ENCODE measurements around the gene KREMEN1. TPM values are rescaled to one million over a fixed set of nuclear protein-coding genes. Genes with fewer than 3 reads are reported as not detected.

The KREMEN1 gene
- total and polyA plus RNA-seq, 2 of the 4 experiments (the other 2 are of a cell fraction) = 2.9 to 4.6 TPM

DNA sequence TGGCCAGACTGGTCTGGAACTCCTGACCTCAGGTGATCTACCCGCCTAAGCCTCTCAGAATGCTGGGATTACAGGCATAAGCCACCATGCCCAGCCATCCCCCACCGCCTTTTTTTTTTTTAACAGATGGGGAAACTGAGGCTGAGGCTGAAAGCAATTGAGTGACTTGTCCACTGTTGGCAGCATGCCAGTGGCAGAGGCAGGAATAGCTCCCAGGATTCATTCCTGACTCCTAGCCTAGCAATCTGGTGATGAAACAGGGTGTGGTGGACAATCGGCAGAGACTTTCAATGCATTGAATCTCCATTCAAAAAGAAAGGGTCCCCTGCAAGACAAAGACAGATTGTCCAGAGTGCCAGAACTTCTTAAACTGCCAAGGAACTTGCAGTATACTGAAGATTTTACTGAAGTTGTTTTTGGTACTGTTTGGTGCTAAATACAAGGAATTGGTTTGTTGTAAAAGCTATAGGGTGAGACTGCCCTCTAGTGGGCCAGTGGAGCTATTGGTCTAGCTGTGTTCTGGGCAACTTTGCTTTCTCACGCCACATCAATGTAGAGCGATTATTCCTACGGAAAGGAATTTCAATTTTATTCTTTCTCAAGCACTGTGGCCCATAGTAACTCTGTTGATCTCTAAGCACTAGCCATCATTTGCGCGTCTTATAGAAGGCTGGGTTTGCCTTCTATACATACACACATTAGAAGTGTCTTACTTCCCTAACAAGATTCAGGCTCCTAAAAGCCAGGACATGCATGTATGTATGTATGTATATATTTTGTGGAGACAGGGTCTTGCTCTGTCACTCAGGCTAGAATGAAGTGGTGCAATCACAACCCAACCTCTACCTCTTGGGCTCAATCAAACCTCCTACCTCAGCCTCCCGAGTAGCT lies 32.2 kb upstream of the KREMEN1 start:
- H3K27me3 ChIP-seq (ENCODE audit: control insufficient read depth, insufficient read depth, low read length) = no peaks in the 10 kb centered on the region
- H3K4ac ChIP-seq (ENCODE audit: low read depth, low read length) = peak overlapping the region; percentile 0; the same call in 1 of the 2 replicates
- H4K5ac ChIP-seq (ENCODE audit: low read depth, low read length) = no peak overlapping the region
- H3K9me3 ChIP-seq (ENCODE audit: control insufficient read depth, insufficient read depth, low read length) = no peaks in the 10 kb centered on the region
- in situ Hi-C loops (cut with MboI; ENCODE audit: low sequenced_read_pairs) (loop anchor here (10.0 kb wide), 1 partner anchor 204 kb away; no protein-coding TSS in a partner anchor), intact Hi-C loops (cut with micrococcal nuclease) (loop anchor here (1.0 kb wide), 6 partner anchors 114 to 440 kb away; partner anchors contain the start of gene ZNRF3), dilution Hi-C loops (cut with HindIII; ENCODE audit: low sequenced_read_pairs, unreplicated experiment) (no loop called here)
- ChIA-PET POLR2A (ENCODE audit: unreplicated experiment) (interaction anchor here (1.0 kb wide), 1 partner anchor 242 kb away, joined by 3 read pairs; no protein-coding TSS in a partner anchor), CTCF (interaction anchor here (0.5 to 2.0 kb wide), 18 partner anchors 9 to 440 kb away, joined by 3 to 21 read pairs (median 4); partner anchors contain the start of gene ZNRF3)
- no peak overlapping the region for H2AFZ ChIP-seq (replicated peaks; ENCODE audit: low read length, poor library complexity)
- no peak overlapping the region for H3K56ac ChIP-seq (ENCODE audit: extremely low read depth, insufficient read depth, low read length)
- H3K36me3 ChIP-seq (ENCODE audit: control insufficient read depth, insufficient read depth, low read length) = no peaks in the 10 kb centered on the region
- 0% methylated on average over 1 of the region's 9 CpGs; no CpG with 5 or more reads in 1 of the 2 experiments for WGBS, 2 experiments (ENCODE audit: extremely low coverage in 2 of 2, insufficient read length in 1 of 2)
- H2BK120ac ChIP-seq (ENCODE audit: low read depth, low read length) = peak overlapping the region; percentile 0; the same call in 1 of the 2 replicates
- H3K14ac ChIP-seq (replicated peaks; ENCODE audit: low read depth, low read length) = no peak overlapping the region
- H4K8ac ChIP-seq (ENCODE audit: low read depth in 2 of 2, low read length in 2 of 2) = no peak overlapping the region; a peak in 1 of 4 replicates
- ATAC-seq (ENCODE audit: low read depth) (peak; percentile 75), DNase-seq (peak; percentile 93)
- H4K91ac ChIP-seq (ENCODE audit: insufficient read depth, low read depth, low read length) = no peak overlapping the region
- H2BK5ac ChIP-seq (ENCODE audit: low read depth, low read length, poor library complexity, severe bottlenecking) = no peak overlapping the region
- no peak for TF ChIP-seq NFE2L2 (IDR thresholded peaks at IDR 0.05; ENCODE audit: low read depth, low read length)
- TF ChIP-seq RAD21 (IDR thresholded peaks at IDR 0.05; ENCODE audit: low read length) = peak; percentile 94
- 0 out of 2 replicates have a peak, but pooled peaks have one; percentile 22 for TF ChIP-seq CEBPB (IDR thresholded peaks at IDR 0.05; ENCODE audit: low read depth, low read length)
- peak; percentile 51; the same call in 1 of the 2 replicates for TF ChIP-seq POLR2A (IDR thresholded peaks at IDR 0.05; ENCODE audit: low read depth, low read length)
- peak; percentile 92 for TF ChIP-seq SMC3 (IDR thresholded peaks at IDR 0.05; ENCODE audit: low read depth, low read length)
- TF ChIP-seq RFX5 (IDR thresholded peaks at IDR 0.05; ENCODE audit: low read depth, low read length) = 0 out of 2 replicates have a peak, but pooled peaks have one; percentile 16
- no peak for TF ChIP-seq MAZ (IDR thresholded peaks at IDR 0.05; ENCODE audit: borderline replicate concordance, low read depth, low read length)
- no peak for TF ChIP-seq BHLHE40 (IDR thresholded peaks at IDR 0.05; ENCODE audit: low read depth, low read length)
- TF ChIP-seq, protein P1, sequence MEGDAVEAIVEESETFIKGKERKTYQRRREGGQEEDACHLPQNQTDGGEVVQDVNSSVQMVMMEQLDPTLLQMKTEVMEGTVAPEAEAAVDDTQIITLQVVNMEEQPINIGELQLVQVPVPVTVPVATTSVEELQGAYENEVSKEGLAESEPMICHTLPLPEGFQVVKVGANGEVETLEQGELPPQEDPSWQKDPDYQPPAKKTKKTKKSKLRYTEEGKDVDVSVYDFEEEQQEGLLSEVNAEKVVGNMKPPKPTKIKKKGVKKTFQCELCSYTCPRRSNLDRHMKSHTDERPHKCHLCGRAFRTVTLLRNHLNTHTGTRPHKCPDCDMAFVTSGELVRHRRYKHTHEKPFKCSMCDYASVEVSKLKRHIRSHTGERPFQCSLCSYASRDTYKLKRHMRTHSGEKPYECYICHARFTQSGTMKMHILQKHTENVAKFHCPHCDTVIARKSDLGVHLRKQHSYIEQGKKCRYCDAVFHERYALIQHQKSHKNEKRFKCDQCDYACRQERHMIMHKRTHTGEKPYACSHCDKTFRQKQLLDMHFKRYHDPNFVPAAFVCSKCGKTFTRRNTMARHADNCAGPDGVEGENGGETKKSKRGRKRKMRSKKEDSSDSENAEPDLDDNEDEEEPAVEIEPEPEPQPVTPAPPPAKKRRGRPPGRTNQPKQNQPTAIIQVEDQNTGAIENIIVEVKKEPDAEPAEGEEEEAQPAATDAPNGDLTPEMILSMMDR (conservative IDR thresholded peaks at IDR 0.05; ENCODE audit: low read depth, low read length) = peak; percentile 99
- H3K4me3 ChIP-seq (ENCODE audit: insufficient read depth, low read depth, low read length) = no peak overlapping the region
- H3K18ac ChIP-seq (ENCODE audit: low read depth, low read length) = no peak overlapping the region
- BruUV-seq (replicated peaks) = no TSS peak
- H3K9ac ChIP-seq (ENCODE audit: low read depth, low read length) = 0 out of 2 replicates have a peak overlapping the region, but pooled peaks have one; percentile 8
- peaks cover 0 to 5% of the 10 kb centered on the region in 2 experiments; a peak in 2 of 4 replicates for H3K79me1 ChIP-seq (ENCODE audit: low read depth in 1 of 2, low read length in 2 of 2)
- no peak overlapping the region for H2BK15ac ChIP-seq (ENCODE audit: low read depth, low read length)
- H3K4me2 ChIP-seq (ENCODE audit: low read depth, low read length) = no peak overlapping the region
- peaks cover 16% of the 10 kb centered on the region for H4K20me1 ChIP-seq (ENCODE audit: insufficient read depth, low read length)
- peaks cover 12% of the 10 kb centered on the region for H3K4me1 ChIP-seq (ENCODE audit: control insufficient read depth, insufficient read depth, low read length)
- no peak overlapping the region for H2AK9ac ChIP-seq (replicated peaks; ENCODE audit: low read depth, low read length, poor library complexity)
- H3K9me1 ChIP-seq (ENCODE audit: insufficient read depth, low read length) = peaks cover 16% of the 10 kb centered on the region; the same call in 1 of the 2 replicates
- H3K27ac ChIP-seq (ENCODE audit: insufficient read depth, low read length) = no peak overlapping the region
- H2BK20ac ChIP-seq (ENCODE audit: low read depth, low read length) = no peak overlapping the region
- no peak overlapping the region for H3K23ac ChIP-seq (ENCODE audit: low read depth, low read length)
- no peak overlapping the region for H2AK5ac ChIP-seq (ENCODE audit: low read depth, low read length)
